Heart right ventricle (tissue), 16 donors: ENCODE measurements around the gene TLE7. TPM values are rescaled to one million over a fixed set of nuclear protein-coding genes. Genes with fewer than 3 reads are reported as not detected.

Experiments
- ATAC-seq, 8 donors: fragments of 200-7000 bp; cut with Tn5 transposase; one replicate each; pipeline ENCODE4 v1.9.1; 2020; ENCODE audit warnings: mild to moderate bottlenecking in 8 of 8, moderate library complexity in 8 of 8, moderate number of reproducible peaks in 1 of 8
- DNase-seq, 2 donors: peaks; one replicate each; pipeline ENCODE4 v3.0.0-alpha.2; 2020
- H3K27ac ChIP-seq, 10 donors: fragments of 200-600 bp; sonication (generic) in 2 of 10; one replicate each; pipeline versions ENCODE4 v1.5.0 to v1.8.0; 2020 to 2022; ENCODE audit warnings: mild to moderate bottlenecking in 3 of 10
- H3K27me3 ChIP-seq, 7 donors: fragments of 200-600 bp; one replicate each; pipeline ENCODE4 v1.8.0; 2021 to 2022; ENCODE audit warnings: mild to moderate bottlenecking in 2 of 7
- H3K36me3 ChIP-seq, 9 donors: fragments of 200-600 bp; sonication (generic) in 1 of 9; one replicate each; pipeline versions ENCODE4 v1.5.0 to v1.8.0; 2020 to 2022; ENCODE audit warnings: mild to moderate bottlenecking in 2 of 9
- H3K4me1 ChIP-seq, 9 donors: fragments of 200-600 bp; sonication (generic) in 1 of 9; one replicate each; pipeline versions ENCODE4 v1.5.0 to v1.8.0; 2020 to 2022; ENCODE audit warnings: mild to moderate bottlenecking in 4 of 9
- H3K4me3 ChIP-seq, 10 donors: fragments of 200-600 bp; sonication (generic) in 2 of 10; one replicate each; pipeline versions ENCODE4 v1.5.0 to v1.8.0; 2020 to 2022; ENCODE audit warnings: mild to moderate bottlenecking in 7 of 10, moderate library complexity in 2 of 10
- H3K9me3 ChIP-seq, 11 donors: fragments of 200-600 bp in 10 of 11; sonication (generic) in 2 of 11; one replicate each; pipeline versions ENCODE4 v1.5.0 to v1.8.0; 2013 to 2022; ENCODE audit warnings: mild to moderate bottlenecking in 2 of 11, control low read depth in 1 of 11, moderate library complexity in 1 of 11
- WGBS, 2 donors: extraction: QIAGEN DNeasy Blood & Tissue Kit; methylation state at CpG; one replicate each; pipeline ENCODE4 v1.1.7; 2013; ENCODE audit warnings: inconsistent platforms in 1 of 2; 5-methylcytosine and 5-hydroxymethylcytosine counted together
- intact Hi-C, 10 donors: fragments of 100-400 bp; cut with DNase I; formaldehyde crosslinking; loops; one replicate each; pipeline versions ENCODE4 v1.11.1 to v1.14.2; 2022
- polyA plus RNA-seq, 2 donors: library from polyadenylated mRNA; stranded (reverse); fragments of 200-250 nt; gene quantifications; one replicate each; pipeline ENCODE4 v1.2.3, GENCODE V29; 2013
- total RNA-seq, 10 donors: library from RNA; stranded (reverse); fragmentation: NEBNext Ultra II Directional in 3 of 10; extraction: Animal tissue kit (Norgen Biotek cat#: 25700) in 3 of 10; gene quantifications; one replicate each; pipeline versions ENCODE4 v1.2.1 to v1.2.4, GENCODE V29; 2021 to 2023
- TF ChIP-seq, protein P1 (sequence below), 9 donors: fragments of 200-600 bp; sonication (generic) in 2 of 9; IDR thresholded peaks; one replicate each; pipeline versions ENCODE4 v1.5.0 to v1.8.0; 2021 to 2022; ENCODE audit warnings: antibody characterized with exemption in 9 of 9, mild to moderate bottlenecking in 5 of 9, moderate library complexity in 1 of 9
- donor health status: Arrhythmogenic right ventricular cardiomyopathy.
- donor health status: ischemic (EF 13 %, LVEDD 7.1; RV severe dilation, severe dysfunction).
- donor health status: healthy with polysubstance abuse.
- donor health status: DM: no; HTN: yes; CAD: no.
- donor health status: DM: no; HTN: no; CAD: no.
- donor health status: ischemic (EF 25% LVEDD 6.9; RV normal size, moderate dysfunction).
- donor health status: ischemic (EF 25% LVEDD 5.7; RV mildly dilated, moderate dysfunction).
- donor health status: healthy.
- donor health status: DM: yes; HTN: yes; CAD: no.
- donor health status: Ischemic cardiomyopathy.
- donor health status: ischemic (EF 35%, LVEDD 5.7; RV mildly dilated, moderate dysfunction).
- donor health status: nonischemic (EF 11% LVEDD 7.7; RV severe dilation, severe dysfunction).
- donor health status: DM: yes; HTN: yes; CAD: no.
- donor health status: PGD.
- donor health status: ischemic (EF 29% LVEDD 5.4; RV normal size, mild dysfunction).
- donor health status: nonischemic (EF 23%, LVEDD 6.1; RV moderate dilation, normal function).

The TLE7 gene
- total and polyA plus RNA-seq, 12 donors: not detected

DNA sequence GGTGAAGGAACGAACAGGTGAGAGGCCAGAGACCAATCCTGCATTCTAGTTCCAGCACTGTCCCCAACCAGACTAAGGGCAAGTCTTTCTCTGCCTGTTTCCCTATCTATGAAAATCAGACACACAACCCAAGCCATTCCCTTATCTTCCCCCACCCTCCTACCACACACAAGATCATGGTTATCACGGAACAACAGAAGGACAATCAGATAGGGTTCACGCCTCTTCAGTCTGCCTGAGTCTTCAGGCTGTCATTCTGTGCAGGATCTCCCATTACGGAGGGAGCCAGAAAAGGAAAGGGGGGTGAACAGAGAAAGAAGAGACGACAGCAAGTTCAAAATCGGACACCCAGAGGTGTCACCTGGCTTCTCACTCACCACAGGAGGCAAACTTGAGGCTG lies 11.1 kb downstream of the TLE7 start:
- Histone ChIP-seq H3K9me3 (peaks cover 0 to 15% (median 0%) of the 10 kb centered on the region in 11 donors), H3K27ac (no peak overlapping the region), H3K36me3 (no peaks in the 10 kb centered on the region), H3K27me3 (peaks cover 4 to 65% (median 34%) of the 10 kb centered on the region in 7 donors), H3K4me3 (no peak overlapping the region), H3K4me1 (no peaks in the 10 kb centered on the region)
- DNase-seq (no peak), ATAC-seq (no peak)
- 43 to 50% methylated on average over 6 of the region's 6 CpGs for WGBS, 2 donors
- TF ChIP-seq, protein P1, sequence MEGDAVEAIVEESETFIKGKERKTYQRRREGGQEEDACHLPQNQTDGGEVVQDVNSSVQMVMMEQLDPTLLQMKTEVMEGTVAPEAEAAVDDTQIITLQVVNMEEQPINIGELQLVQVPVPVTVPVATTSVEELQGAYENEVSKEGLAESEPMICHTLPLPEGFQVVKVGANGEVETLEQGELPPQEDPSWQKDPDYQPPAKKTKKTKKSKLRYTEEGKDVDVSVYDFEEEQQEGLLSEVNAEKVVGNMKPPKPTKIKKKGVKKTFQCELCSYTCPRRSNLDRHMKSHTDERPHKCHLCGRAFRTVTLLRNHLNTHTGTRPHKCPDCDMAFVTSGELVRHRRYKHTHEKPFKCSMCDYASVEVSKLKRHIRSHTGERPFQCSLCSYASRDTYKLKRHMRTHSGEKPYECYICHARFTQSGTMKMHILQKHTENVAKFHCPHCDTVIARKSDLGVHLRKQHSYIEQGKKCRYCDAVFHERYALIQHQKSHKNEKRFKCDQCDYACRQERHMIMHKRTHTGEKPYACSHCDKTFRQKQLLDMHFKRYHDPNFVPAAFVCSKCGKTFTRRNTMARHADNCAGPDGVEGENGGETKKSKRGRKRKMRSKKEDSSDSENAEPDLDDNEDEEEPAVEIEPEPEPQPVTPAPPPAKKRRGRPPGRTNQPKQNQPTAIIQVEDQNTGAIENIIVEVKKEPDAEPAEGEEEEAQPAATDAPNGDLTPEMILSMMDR (IDR thresholded peaks at IDR 0.05): no peak
- intact Hi-C loops: no loop called here

DNA sequence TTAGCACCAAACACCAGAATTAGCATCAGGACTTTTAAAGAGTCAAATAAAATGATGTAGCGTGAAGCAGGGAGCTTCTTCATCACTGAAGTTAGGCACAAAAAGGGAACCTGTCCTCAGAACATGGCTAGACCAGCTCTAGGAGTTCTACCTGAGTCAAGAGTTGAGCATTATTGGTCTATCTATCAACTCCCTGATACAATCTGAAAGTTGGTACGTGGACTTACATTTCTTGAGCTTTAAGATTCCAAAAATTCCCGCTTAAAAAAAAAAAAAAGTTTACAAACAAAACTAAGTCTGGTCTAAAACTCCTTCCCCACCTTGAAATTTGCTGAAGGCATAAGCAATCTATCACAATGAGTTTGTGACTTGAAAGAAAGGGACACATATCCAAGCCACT lies 12.3 kb downstream of the TLE7 start:
- ATAC-seq (no peak), DNase-seq (no peak)
- no peaks in the 10 kb centered on the region for H3K4me1 ChIP-seq
- intact Hi-C loops: no loop called here
- H3K27ac ChIP-seq: no peak overlapping the region
- 72 to 84% methylated on average over 3 of the region's 3 CpGs for WGBS, 2 donors
- peaks cover 7 to 71% (median 45%) of the 10 kb centered on the region in 7 donors for H3K27me3 ChIP-seq
- TF ChIP-seq, protein P1 (IDR thresholded peaks at IDR 0.05): no peak
- no peak overlapping the region for H3K4me3 ChIP-seq
- no peaks in the 10 kb centered on the region for H3K36me3 ChIP-seq
- H3K9me3 ChIP-seq: peaks cover 0 to 15% (median 0%) of the 10 kb centered on the region in 11 donors

DNA sequence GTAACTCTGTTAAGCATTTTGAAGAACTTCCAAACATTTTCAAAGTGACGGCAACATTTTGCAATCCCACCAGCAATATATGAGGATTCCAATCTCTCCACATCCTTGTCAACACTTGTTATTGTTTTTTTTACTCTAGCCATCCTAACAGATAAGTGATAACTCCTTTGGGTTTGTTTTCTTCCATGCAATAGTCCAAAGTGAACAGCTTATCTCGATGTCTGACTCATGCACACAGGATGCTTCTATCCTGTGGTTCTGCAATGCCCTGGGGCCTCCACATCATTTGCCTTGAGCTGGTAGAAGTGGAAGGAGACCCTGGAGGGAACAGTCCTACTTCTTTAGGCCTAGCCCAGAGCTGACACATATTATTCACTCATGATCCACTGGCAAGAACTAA lies 13.0 kb downstream of the TLE7 start:
- Histone ChIP-seq H3K27ac (no peak overlapping the region), H3K9me3 (peaks cover 0 to 15% (median 0%) of the 10 kb centered on the region in 11 donors), H3K27me3 (peaks cover 7 to 78% (median 52%) of the 10 kb centered on the region in 7 donors), H3K4me1 (no peaks in the 10 kb centered on the region), H3K4me3 (no peak overlapping the region), H3K36me3 (no peaks in the 10 kb centered on the region)
- intact Hi-C loops: no loop called here
- ATAC-seq (no peak), DNase-seq (no peak)
- TF ChIP-seq, protein P1 (IDR thresholded peaks at IDR 0.05): no peak
- WGBS, 2 donors: 62 to 73% methylated on average over 2 of the region's 2 CpGs

DNA sequence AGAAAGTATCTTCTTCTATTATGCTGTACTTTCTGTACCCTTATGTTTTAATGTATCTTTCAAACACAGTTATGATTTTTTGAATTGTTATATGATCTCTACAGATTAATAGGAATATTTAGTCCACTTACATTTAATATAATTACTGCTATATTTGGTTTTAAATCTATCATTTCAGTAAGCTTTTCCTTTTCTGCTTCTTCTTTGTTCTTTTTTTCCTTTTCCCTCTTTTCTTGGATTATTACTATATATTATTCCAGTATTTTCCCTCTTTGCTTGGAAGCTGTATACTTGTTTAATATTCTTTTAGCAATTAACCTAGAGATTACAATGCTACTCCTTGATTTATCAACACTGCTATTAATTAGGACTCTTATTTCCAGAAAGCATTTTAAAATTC lies 13.5 kb downstream of the TLE7 start:
- Histone ChIP-seq H3K27me3 (peaks cover 7 to 80% (median 55%) of the 10 kb centered on the region in 7 donors), H3K27ac (no peak overlapping the region), H3K4me3 (no peak overlapping the region), H3K9me3 (peaks cover 0 to 15% (median 0%) of the 10 kb centered on the region in 11 donors), H3K36me3 (no peaks in the 10 kb centered on the region), H3K4me1 (no peaks in the 10 kb centered on the region)
- intact Hi-C loops: no loop called here
- DNase-seq (no peak), ATAC-seq (no peak)
- TF ChIP-seq, protein P1 (IDR thresholded peaks at IDR 0.05): no peak
